NCI-H2081 treated with DMSO at 0.1 percent for 48 hours (cell line): Measurements from ENCODE around the gene MAP3K12.
A peak's percentile ranks its signal among the peaks of the same experiment; 100 is the strongest.
"Not testable (repeated sequence)": the region's sequence is repeated elsewhere in the genome, so short reads cannot be mapped to it uniquely, and the experiment has no call there.

Experiments
- DNase-seq: peaks from one replicate; lab custom pipeline; 2025; lab: John Stamatoyannopoulos, UW

MAP3K12 gene

DNA sequence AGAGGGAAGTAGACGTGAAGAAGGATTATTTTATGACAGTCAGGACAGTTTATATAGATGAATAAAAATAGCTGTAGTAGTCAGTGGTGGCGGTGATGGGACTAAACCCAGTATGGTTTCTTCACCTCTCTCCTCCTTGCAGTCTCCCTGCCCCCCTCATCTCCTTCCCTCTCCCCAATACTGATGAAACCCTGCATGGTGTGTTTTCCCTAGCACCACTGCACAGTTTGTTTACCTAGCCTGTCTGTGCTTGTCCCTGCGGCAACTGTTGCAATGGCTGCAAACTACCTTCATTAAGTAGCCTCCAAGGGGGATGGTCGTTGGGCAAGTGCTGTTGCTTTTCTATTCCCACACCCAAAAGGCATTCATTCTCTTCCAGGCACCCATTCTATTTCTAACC, 32.6 kb downstream of the MAP3K12 start:
- DNase-seq: no peak

- DNase-seq: no peak
Measured at GRCh38 chr12:53465679-53466078, 33.6 kb downstream of the MAP3K12 start.

DNA sequence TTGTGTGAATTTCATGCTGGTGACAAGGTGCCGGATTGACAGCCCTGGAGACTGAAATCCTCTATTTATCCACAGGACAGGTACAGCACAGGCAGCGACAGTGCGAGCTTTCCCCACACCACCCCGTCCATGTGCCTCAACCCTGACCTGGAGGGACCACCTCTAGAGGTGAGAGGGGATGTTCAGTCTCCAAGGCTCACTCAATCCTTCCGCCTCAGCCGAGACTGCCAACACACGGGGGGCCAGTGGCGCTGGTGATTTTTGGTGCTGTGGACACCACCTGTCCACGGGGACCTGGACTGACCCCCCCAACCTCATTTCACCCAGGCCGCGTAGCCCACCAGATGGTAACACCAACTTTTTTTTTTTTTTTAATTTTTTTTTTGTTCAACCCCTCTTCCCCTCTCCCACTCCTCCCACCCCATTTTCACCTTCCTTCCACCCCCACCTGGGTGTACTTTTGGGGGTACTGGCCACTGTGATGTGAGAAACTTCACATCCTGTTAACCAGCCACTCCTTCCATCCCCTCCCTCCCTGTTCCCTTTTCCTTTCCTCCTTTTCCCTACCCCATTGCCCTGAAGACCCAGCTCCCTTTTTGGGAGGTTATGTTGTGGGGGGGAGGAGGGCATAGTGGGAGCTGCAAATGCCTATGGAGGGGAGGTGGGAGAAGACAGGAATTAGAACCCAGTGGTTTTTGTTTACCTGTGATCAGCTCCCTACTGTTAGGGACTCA, 34.4 kb downstream of the MAP3K12 start:
- DNase-seq: no peak

DNA sequence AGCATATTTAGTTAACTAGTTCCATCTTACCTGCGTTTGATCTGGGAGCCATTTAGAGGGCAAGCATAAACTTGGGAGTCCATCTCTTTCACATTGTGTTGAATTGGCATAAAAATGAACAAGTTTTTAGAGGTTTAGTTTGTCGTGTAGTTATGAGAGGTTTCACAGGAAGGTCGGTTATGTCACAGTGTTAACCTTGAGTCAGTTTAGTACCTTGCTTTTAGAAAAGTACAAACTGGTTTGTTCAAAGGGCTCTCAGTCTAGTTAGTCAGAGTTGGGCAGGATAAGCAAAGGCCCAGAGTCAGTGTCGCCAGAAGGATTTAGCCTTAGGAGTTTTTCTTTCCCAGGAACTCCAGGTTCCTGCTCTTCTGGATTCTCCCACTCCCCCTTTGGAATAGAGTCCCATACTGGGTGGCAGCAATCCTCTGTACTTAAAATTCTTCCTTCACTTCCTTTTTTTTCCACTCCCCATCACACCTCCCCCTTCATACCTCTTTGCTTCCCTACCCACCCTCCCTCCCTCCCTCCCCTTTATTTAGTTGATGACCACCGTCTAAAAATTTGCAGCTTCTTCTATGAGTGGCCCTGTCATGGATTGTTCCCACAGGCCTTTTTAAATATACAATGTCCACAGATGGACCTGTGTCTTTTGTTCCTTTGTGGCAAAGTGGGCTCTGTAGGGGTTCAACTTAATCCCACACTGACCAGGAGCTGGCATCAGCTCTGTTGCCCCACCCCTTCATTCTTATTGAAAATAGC, 35.3 kb downstream of the MAP3K12 start:
- no peak for DNase-seq

GRCh38 chr12:53462935-53463334, 36.3 kb downstream of the MAP3K12 start:
- DNase-seq: no peak

GRCh38 chr12:53461591-53461990, 37.7 kb downstream of the MAP3K12 start:
- no peak for DNase-seq

- no peak for DNase-seq
Measured at GRCh38 chr12:53461059-53461458, 38.2 kb downstream of the MAP3K12 start.

DNA sequence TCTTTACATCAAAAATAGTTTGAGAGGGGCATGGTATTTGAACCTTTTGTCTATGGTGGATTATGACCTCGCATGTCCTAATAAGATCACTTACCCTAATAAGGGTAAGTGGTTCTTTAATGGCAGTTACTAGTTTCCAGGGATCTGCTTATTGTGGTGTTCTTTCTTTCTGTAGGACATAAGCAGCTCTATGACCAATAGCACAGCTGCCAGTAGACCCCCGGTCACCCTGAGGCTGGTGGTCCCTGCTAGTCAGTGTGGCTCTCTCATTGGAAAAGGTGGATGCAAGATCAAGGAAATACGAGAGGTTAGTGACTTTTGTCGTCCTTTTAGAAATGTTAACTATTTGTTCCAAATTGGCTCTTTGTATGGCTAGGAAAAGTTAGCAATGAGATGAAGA, 40.2 kb downstream of the MAP3K12 start:
- no peak for DNase-seq

- no peak for DNase-seq
Measured at GRCh38 chr12:53456654-53457366, 42.4 kb downstream of the MAP3K12 start.

DNA sequence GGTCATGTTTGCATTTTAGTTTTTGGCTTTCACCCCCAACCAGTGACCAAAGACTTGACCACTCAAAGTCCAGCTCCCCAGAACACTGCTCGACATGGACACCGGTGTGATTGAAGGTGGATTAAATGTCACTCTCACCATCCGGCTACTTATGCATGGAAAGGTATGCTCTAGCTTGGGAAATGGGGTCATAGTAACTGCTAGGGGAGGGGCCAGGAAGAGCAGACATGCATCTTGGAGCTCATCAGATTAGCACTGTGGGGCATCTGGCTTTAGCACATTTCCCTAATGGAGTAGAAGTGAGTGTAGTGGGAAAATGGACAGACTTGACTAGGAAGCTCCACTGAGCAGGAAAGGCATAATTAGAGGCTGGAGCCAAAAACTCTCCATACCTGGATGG, 44.6 kb downstream of the MAP3K12 start:
- no peak for DNase-seq

DNA sequence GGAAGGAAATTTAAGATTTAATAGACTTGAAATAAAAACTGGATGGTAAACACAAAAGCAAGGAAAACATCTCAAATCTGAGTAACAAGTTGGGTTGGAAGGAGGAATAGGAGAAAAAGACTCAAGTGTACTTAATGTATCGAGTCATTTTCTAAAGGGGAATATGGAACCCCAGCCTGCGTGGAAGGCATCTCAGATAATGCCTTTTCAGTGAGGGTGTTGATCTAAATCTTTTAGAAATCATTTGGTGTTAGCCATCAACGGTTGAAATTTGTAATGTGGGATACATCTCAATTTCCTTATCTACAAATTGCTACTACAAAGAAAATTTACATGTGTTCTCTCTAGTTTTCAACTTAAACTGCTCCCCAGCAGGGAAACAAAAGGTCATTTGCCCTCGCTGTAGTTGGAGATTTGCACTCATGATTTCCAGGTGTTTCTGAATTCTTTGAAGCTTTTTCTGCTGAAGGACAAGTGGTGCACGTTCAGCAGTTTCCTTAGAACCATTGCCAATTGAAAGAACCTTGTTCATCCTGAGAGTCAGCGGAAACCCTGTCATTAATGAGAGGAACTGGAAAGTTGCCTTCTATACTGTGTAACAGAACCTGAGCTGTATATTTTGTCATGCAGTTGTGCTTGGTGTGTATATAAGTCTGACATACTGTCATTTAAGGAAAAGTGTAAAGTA, 45.2 kb downstream of the MAP3K12 start:
- DNase-seq: no peak

GRCh38 chr12:53452159-53453077, 46.8 kb downstream of the MAP3K12 start:
- DNase-seq: no peak

GRCh38 chr12:53451661-53452158, 47.5 kb downstream of the MAP3K12 start, which contains the start of gene PCBP2:
TSS of gene PCBP2 (plus strand) at chr12:53452102. CDS start at chr12:53454801, 2,699 bp downstream.
- DNase-seq: peak; percentile 95

GRCh38 chr12:53450936-53451335, 48.3 kb downstream of the MAP3K12 start:
- no peak for DNase-seq

DNA sequence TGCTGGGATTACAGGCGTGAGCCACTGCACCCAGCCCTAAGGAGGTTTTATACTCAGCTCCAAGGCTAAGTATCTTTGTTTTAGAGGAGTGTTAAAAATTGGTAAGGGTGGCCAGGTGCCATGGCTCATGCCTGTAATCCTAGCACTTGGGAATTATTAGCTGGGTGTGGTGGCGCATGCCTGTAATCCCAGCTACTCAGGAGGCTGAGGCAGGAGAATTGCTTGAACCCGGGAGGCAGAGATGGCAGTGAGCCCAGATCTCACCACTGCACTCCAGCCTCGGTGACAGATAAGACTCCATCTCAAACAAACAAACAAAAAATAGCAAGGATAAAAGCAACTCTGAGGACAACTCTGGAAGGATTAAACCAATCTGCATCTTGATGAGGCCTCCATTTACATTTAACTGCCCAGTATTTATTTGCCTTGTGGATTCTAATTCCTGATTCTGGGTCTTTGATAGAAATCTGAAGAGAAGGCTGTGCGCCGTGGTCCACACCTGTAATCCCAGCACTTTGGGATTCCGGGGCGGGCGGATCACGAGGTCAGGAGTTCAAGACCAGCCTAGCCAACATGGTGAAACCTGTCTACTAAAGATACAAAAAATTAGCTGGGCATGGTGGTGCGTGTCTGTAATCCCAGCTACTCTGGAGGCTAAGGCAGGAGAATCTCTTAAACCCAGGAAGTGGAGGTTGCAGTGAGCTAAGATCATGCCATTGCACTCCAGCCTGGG, 54.5 kb downstream of the MAP3K12 start:
- not testable (repeated sequence) for DNase-seq

- no peak for DNase-seq
Measured at GRCh38 chr12:53443955-53444354, 55.3 kb downstream of the MAP3K12 start.

DNA sequence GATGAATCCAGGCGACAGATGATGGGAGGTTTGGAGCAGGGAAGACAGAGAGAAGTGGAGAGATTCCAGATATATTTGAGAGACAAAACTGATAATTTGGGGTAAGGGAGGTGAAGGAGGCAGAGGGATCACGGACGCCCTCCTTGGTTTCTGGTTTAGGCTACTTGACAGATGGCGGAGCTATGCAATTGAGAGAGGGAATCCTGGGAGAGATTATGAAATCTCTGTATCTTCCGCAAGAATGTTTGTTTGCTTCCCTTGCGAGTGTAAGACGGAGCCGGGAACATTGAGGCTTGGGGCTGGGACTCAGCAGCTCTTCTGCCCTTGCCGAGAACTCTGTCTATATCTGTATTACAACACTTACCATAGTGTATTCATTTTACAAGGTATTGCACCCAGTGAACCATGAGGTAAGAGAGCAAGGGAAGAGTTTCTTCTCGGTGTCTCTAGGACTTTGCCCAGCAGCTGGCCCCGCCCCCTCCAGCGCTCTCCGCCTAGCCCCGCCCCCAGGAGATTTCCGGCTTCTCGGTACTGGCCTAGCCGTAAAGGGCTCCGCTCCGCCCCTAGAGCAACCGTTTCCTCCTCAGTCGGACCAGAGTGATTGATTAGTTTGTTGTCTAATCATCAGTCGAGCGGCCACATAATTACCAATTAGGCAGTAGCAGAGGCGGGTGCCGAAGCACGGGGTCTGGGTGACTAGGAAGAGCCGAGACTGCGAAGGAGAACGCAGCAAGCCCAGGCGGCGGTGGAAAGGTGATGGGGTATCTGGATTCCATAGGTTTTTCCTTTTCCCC, 58.0 kb downstream of the MAP3K12 start, which contains the start of gene PRR13:
PRR13 (plus strand) TSS at position 695 of the 794 bp plus-strand sequence. CDS start 981 bp downstream, outside the sequence.
- DNase-seq: peak; percentile 93

- DNase-seq: not testable (repeated sequence)
Measured at GRCh38 chr12:53439582-53439981, 59.7 kb downstream of the MAP3K12 start.

DNA sequence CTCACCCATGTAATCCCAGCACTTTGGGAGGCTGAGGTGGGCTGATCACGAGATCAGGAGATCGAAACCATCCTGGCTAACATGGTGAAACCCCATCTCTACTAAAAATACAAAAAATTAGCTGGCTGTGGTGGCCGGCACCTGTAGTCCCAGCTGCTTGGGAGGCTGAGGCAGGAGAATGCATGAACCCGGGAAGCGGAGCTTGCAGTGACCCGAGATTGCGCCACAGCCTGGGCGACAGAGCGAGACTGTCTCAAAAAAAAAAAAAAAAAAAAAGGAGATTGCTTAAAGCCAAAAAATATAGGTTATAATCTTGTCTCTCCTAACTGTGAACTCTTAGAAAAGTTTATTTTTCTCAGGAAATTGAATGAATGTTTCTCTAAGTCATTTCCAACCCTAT, 63.9 kb downstream of the MAP3K12 start:
- not testable (repeated sequence) for DNase-seq
